Fibroblast of lung (primary cell): Measurements from ENCODE around the gene APC. TPM values are rescaled to one million over a fixed set of nuclear protein-coding genes. Genes with fewer than 3 reads are reported as not detected.

Source experiments
- DNase-seq, 2 donors: peaks; one replicate each; pipeline versions ENCODE4 v3.0.0 to v3.0.0-alpha.2; 2010; ENCODE audit warnings: low read depth in 2 of 2
- H2AFZ ChIP-seq: 2 replicates; pipeline ENCODE4 v1.5.1; 2012; ENCODE audit warnings: low read length, control low read depth, inconsistent platforms
- H3K27ac ChIP-seq: 2 replicates; pipeline ENCODE4 v1.5.1; 2011; ENCODE audit warnings: low read length, control low read depth; ENCODE audit not compliant: insufficient read depth
- H3K27me3 ChIP-seq: 2 replicates; pipeline ENCODE4 v1.5.1; 2011; ENCODE audit warnings: mild to moderate bottlenecking, low read length; ENCODE audit not compliant: control insufficient read depth, insufficient read depth
- H3K36me3 ChIP-seq: 2 replicates; pipeline ENCODE4 v1.5.1; 2011; ENCODE audit warnings: low read length; ENCODE audit not compliant: control insufficient read depth, insufficient read depth
- H3K4me1 ChIP-seq: 2 replicates; pipeline ENCODE4 v1.5.1; 2011; ENCODE audit warnings: low read length; ENCODE audit not compliant: control insufficient read depth, insufficient read depth; ENCODE audit errors: extremely low read depth
- H3K4me2 ChIP-seq: 2 replicates; pipeline ENCODE4 v1.5.1; 2011; ENCODE audit warnings: low read length, control low read depth; ENCODE audit not compliant: insufficient read depth; ENCODE audit errors: extremely low read depth
- H3K4me3 ChIP-seq, 4 experiments: fragments of 200-600 bp in 1 of 4; sonication (generic) in 1 of 4; replicated peaks in 1 of 4; 2 replicates each; pipeline ENCODE4 v1.5.1; 2011 to 2016; ENCODE audit warnings: low read length in 4 of 4, low read depth in 3 of 4, mild to moderate bottlenecking in 3 of 4, control low read depth in 2 of 4, inconsistent platforms in 1 of 4, mixed read lengths in 1 of 4; ENCODE audit not compliant: insufficient read depth in 1 of 4; ENCODE audit errors: control extremely low read depth in 1 of 4
- H3K79me2 ChIP-seq: 2 replicates; pipeline ENCODE4 v1.5.1; 2012; ENCODE audit warnings: mild to moderate bottlenecking, low read length, inconsistent platforms; ENCODE audit not compliant: control insufficient read depth, insufficient read depth
- H3K9ac ChIP-seq: 2 replicates; pipeline ENCODE4 v1.5.1; 2011; ENCODE audit warnings: mild to moderate bottlenecking, low read length, control low read depth; ENCODE audit not compliant: insufficient read depth
- H3K9me3 ChIP-seq: 2 replicates; pipeline ENCODE4 v1.5.1; 2012; ENCODE audit warnings: low read depth, low read length; ENCODE audit not compliant: control insufficient read depth, insufficient read depth
- H4K20me1 ChIP-seq: 2 replicates; pipeline ENCODE4 v1.5.1; 2011; ENCODE audit warnings: low read length; ENCODE audit not compliant: control insufficient read depth, insufficient read depth; ENCODE audit errors: extremely low read depth
- CTCF ChIP-seq, 2 donors: IDR thresholded peaks in 1 of 2; conservative IDR thresholded peaks in 1 of 2; 1 replicate in 1 of 2; 2 replicates in 1 of 2; pipeline ENCODE4 v1.5.1; 2011 to 2012; ENCODE audit warnings: low read length in 2 of 2, control low read depth in 1 of 2, inconsistent platforms in 1 of 2, low read depth in 1 of 2, mild to moderate bottlenecking in 1 of 2
- EZH2 ChIP-seq: IDR thresholded peaks from 2 replicates; pipeline ENCODE4 v1.5.1; 2012; ENCODE audit warnings: low read length, control low read depth, mild to moderate bottlenecking; ENCODE audit errors: missing control alignments
- polyA plus RNA-seq, 2 donors: library from polyadenylated mRNA; depleted of rRNA in 1 of 2; stranded (reverse) in 1 of 2; unstranded in 1 of 2; fragments of >200 nt; gene quantifications; 2 replicates each; pipeline ENCODE4 v1.2.1, GENCODE V29; 2011 to 2012; ENCODE audit warnings: missing spikeins in 1 of 2
- total RNA-seq: library from RNA; depleted of rRNA; stranded (reverse); fragments of >200 nt; gene quantifications from 2 replicates; pipeline ENCODE4 v1.2.1, GENCODE V29; 2014

APC gene
- total and polyA plus RNA-seq, 2 donors (not counting 1 experiment from before 2014, with no cell fraction given), result 23.6 to 69.9 TPM

- Histone ChIP-seq H3K4me1 (no peaks in the 10 kb centered on the region), H4K20me1 (no peaks in the 10 kb centered on the region), H2AFZ (no peak overlapping the region), H3K4me3 (no peak overlapping the region), H3K9me3 (no peaks in the 10 kb centered on the region), H3K4me2 (no peak overlapping the region), H3K36me3 (peaks cover under 1% of the 10 kb centered on the region), H3K27me3 (no peaks in the 10 kb centered on the region), H3K27ac (no peak overlapping the region), H3K9ac (no peak overlapping the region), H3K79me2 (no peaks in the 10 kb centered on the region)
- no peak for TF ChIP-seq EZH2
- TF ChIP-seq CTCF (conservative IDR thresholded peaks at IDR 0.05 in 1 of 2, IDR thresholded peaks at IDR 0.05 in 1 of 2; ENCODE audit: low read depth in 1 of 2, low read length in 2 of 2), result no peak
- DNase-seq, result no peak
Measured at GRCh38 chr5:112824197-112824596, 86.5 kb downstream of the APC start.

- H2AFZ ChIP-seq, result no peak overlapping the region
- TF ChIP-seq EZH2, result no peak
- TF ChIP-seq CTCF (conservative IDR thresholded peaks at IDR 0.05 in 1 of 2, IDR thresholded peaks at IDR 0.05 in 1 of 2; ENCODE audit: low read depth in 1 of 2, low read length in 2 of 2), result no peak
- H3K36me3 ChIP-seq, result peaks cover 1% of the 10 kb centered on the region
- H4K20me1 ChIP-seq, result no peaks in the 10 kb centered on the region
- H3K9me3 ChIP-seq, result no peaks in the 10 kb centered on the region
- no peak overlapping the region for H3K27ac ChIP-seq
- H3K4me3 ChIP-seq, result no peak overlapping the region
- H3K27me3 ChIP-seq, result no peaks in the 10 kb centered on the region
- no peak overlapping the region for H3K4me2 ChIP-seq
- no peak overlapping the region for H3K9ac ChIP-seq
- H3K4me1 ChIP-seq, result no peaks in the 10 kb centered on the region
- no peak for DNase-seq
- no peaks in the 10 kb centered on the region for H3K79me2 ChIP-seq
Measured at GRCh38 chr5:112830378-112830777, 92.7 kb downstream of the APC start.

GRCh38 chr5:112833971-112834370, 96.3 kb downstream of the APC start:
- H3K9ac ChIP-seq, result no peak overlapping the region
- TF ChIP-seq CTCF (conservative IDR thresholded peaks at IDR 0.05 in 1 of 2, IDR thresholded peaks at IDR 0.05 in 1 of 2; ENCODE audit: low read depth in 1 of 2, low read length in 2 of 2) (no peak), EZH2 (no peak)
- no peak overlapping the region for H2AFZ ChIP-seq
- no peak overlapping the region for H3K4me3 ChIP-seq
- no peaks in the 10 kb centered on the region for H3K9me3 ChIP-seq
- no peak overlapping the region for H3K27ac ChIP-seq
- no peaks in the 10 kb centered on the region for H3K4me1 ChIP-seq
- DNase-seq, result no peak
- no peaks in the 10 kb centered on the region for H4K20me1 ChIP-seq
- no peak overlapping the region for H3K4me2 ChIP-seq
- H3K27me3 ChIP-seq, result no peaks in the 10 kb centered on the region
- H3K79me2 ChIP-seq, result no peaks in the 10 kb centered on the region
- H3K36me3 ChIP-seq, result peaks cover 4% of the 10 kb centered on the region
